ENCODE data around the gene B3GNT4.

The B3GNT4 gene

GRCh38 chr12:122205053-122205925, 1.8 kb downstream of the B3GNT4 start:
- Histone ChIP-seq H3K27ac (no peak overlapping the region), H3K4me3 (no peak overlapping the region)
- TF ChIP-seq CTCF (IDR thresholded peaks at IDR 0.05) = no peak
- no peak for DNase-seq (ENCODE audit: low spot score)

GRCh38 chr12:122206111-122206881, 2.8 kb downstream of the B3GNT4 start:
- DNase-seq (ENCODE audit: low spot score) = no peak
- TF ChIP-seq CTCF (IDR thresholded peaks at IDR 0.05) = no peak
- H3K4me3 ChIP-seq = no peak overlapping the region
- no peak overlapping the region for H3K27ac ChIP-seq

- DNase-seq (ENCODE audit: low spot score) = no peak
- Histone ChIP-seq H3K27ac (no peak overlapping the region), H3K4me3 (no peak overlapping the region)
- no peak for TF ChIP-seq CTCF (IDR thresholded peaks at IDR 0.05)
Observed at GRCh38 chr12:122206976-122207375, 3.5 kb downstream of the B3GNT4 start.

GRCh38 chr12:122207391-122207790, 3.9 kb downstream of the B3GNT4 start:
- no peak for TF ChIP-seq CTCF (IDR thresholded peaks at IDR 0.05)
- Histone ChIP-seq H3K27ac (no peak overlapping the region), H3K4me3 (no peak overlapping the region)
- DNase-seq (ENCODE audit: low spot score) = no peak

- DNase-seq (ENCODE audit: low spot score) = no peak
- Histone ChIP-seq H3K4me3 (no peak overlapping the region), H3K27ac (no peak overlapping the region)
- no peak for TF ChIP-seq CTCF (IDR thresholded peaks at IDR 0.05)
Observed at GRCh38 chr12:122208073-122208820, 4.7 kb downstream of the B3GNT4 start.

- TF ChIP-seq CTCF (IDR thresholded peaks at IDR 0.05) = no peak
- H3K27ac ChIP-seq = no peak overlapping the region
- no peak for DNase-seq (ENCODE audit: low spot score)
- no peak overlapping the region for H3K4me3 ChIP-seq
Observed at GRCh38 chr12:122215771-122216170, 12.3 kb downstream of the B3GNT4 start.
